ENCODE data around the gene FHOD3.

GRCh38 chr18:36805105-36805504 is 507.6 kb downstream of the FHOD3 start:
- TF ChIP-seq POLR2A (IDR thresholded peaks at IDR 0.05) (no peak), CTCF (IDR thresholded peaks at IDR 0.05) (no peak)

Data from uterus (tissue), 2 donors.